Kidney epithelial cell (primary cell): ENCODE data around the gene GPR155. TPM values are rescaled to one million over a fixed set of nuclear protein-coding genes. Genes with fewer than 3 reads are reported as not detected.
"Not testable (repeated sequence)": the region's sequence is repeated elsewhere in the genome, so short reads cannot be mapped to it uniquely, and the experiment has no call there.

Experiments
- DNase-seq: peaks from one replicate; pipeline ENCODE4 v3.0.0-alpha.2; 2010; ENCODE audit warnings: low read depth
- H3K27me3 ChIP-seq: 2 replicates; pipeline ENCODE4 v1.6.0; 2011; ENCODE audit warnings: low read length; ENCODE audit not compliant: control insufficient read depth, insufficient read depth
- H3K36me3 ChIP-seq: 2 replicates; pipeline ENCODE4 v1.5.1; 2011; ENCODE audit warnings: low read length; ENCODE audit not compliant: control insufficient read depth, insufficient read depth
- H3K4me3 ChIP-seq: 2 replicates; pipeline ENCODE4 v1.5.1; 2011; ENCODE audit warnings: low read depth, mild to moderate bottlenecking, control low read depth, low read length
- CTCF ChIP-seq: IDR thresholded peaks from 2 replicates; pipeline ENCODE4 v1.5.1; 2011; ENCODE audit warnings: mild to moderate bottlenecking, moderate library complexity, low read length, control low read depth, inconsistent platforms; ENCODE audit not compliant: insufficient read depth, poor library complexity, severe bottlenecking
- total RNA-seq: library from RNA; depleted of rRNA; stranded (reverse); fragments of >200 nt; gene quantifications from 2 replicates; pipeline ENCODE4 v1.2.3, GENCODE V29; 2015

Gene GPR155
- total RNA-seq, 1 donor from 2014 or later, result 1.7 TPM

- Histone ChIP-seq H3K36me3 (no peaks in the 10 kb centered on the region), H3K27me3 (no peaks in the 10 kb centered on the region), H3K4me3 (peak overlapping the region; percentile 48)
- no peak for DNase-seq
- no peak for TF ChIP-seq CTCF
Measured at GRCh38 chr2:174487820-174488162, 962 bp upstream of the GPR155 start.

DNA sequence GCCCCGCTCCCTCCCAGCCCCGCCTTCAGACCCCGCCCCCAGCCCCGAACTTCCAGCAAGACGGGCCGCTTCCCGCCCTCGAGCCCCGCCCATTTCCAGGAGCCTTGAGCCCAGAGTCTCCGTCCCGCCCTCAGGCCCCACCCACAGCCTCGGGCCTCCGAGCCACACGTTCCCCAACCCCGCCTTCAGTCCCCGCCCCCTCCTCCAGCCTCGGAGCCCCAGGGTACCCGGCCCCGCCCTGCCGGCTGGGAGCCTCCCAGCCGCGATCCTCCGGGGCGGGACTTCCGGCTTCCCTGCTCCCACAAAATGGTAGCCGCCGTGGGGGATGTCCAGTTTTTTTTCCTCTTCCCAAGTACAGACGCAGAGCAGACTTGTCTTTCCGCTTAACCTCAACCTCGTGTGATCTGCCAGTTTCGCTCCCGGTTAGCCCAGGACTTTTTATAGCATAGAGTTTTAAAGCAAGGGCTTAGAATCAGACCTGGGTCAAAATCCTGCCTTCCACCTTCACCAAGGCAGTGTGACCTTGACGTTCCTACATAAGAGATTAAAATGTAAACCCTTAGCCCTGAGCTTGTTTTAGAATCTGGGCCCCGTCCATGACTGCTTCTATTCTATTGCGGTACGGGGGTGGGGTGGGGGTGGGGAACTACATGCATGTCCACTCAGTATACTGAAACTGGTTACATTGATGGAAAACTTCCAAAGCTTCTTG is 435 bp upstream of the GPR155 start:
- Histone ChIP-seq H3K36me3 (no peaks in the 10 kb centered on the region), H3K27me3 (no peaks in the 10 kb centered on the region), H3K4me3 (peak overlapping the region; percentile 75)
- TF ChIP-seq CTCF, result no peak
- peak; percentile 91 for DNase-seq

- Histone ChIP-seq H3K36me3 (no peaks in the 10 kb centered on the region), H3K27me3 (no peaks in the 10 kb centered on the region), H3K4me3 (peak overlapping the region; percentile 75)
- TF ChIP-seq CTCF, result no peak
- DNase-seq, result no peak
Measured at GRCh38 chr2:174485788-174486562, 854 bp downstream of the GPR155 start.

- H3K36me3 ChIP-seq, H3K27me3 ChIP-seq, DNase-seq, H3K4me3 ChIP-seq: not testable (repeated sequence)
Measured at GRCh38 chr2:174485045-174485444, 1.8 kb downstream of the GPR155 start.

- no peak for TF ChIP-seq CTCF
- Histone ChIP-seq H3K36me3 (no peaks in the 10 kb centered on the region), H3K4me3 (no peak overlapping the region), H3K27me3 (no peaks in the 10 kb centered on the region)
- DNase-seq, result no peak
Measured at GRCh38 chr2:174484573-174484972, 2.3 kb downstream of the GPR155 start.

- Histone ChIP-seq H3K27me3 (no peaks in the 10 kb centered on the region), H3K36me3 (no peaks in the 10 kb centered on the region), H3K4me3 (no peak overlapping the region)
- TF ChIP-seq CTCF, result no peak
- DNase-seq, result no peak
Measured at GRCh38 chr2:174482854-174483253, 4.0 kb downstream of the GPR155 start.
